H9 (cell line): ENCODE data around the gene PXYLP1. TPM values are rescaled to one million over a fixed set of nuclear protein-coding genes. Genes with fewer than 3 reads are reported as not detected.

Source experiments
- DNase-seq: peaks from one replicate; pipeline ENCODE4 v3.0.0-alpha.2; 2017
- H2AFZ ChIP-seq: one replicate; pipeline ENCODE4 v1.6.1; 2013; ENCODE audit warnings: mild to moderate bottlenecking, low read length, control low read depth, moderate library complexity
- H2AK5ac ChIP-seq: 2 replicates; pipeline ENCODE4 v1.6.1; 2013; ENCODE audit warnings: low read length, control low read depth, mixed read lengths; ENCODE audit not compliant: insufficient read length
- H2BK120ac ChIP-seq: one replicate; pipeline ENCODE4 v1.6.1; 2013; ENCODE audit warnings: low read depth, mild to moderate bottlenecking, low read length, control low read depth, inconsistent platforms; ENCODE audit not compliant: poor library complexity, severe bottlenecking
- H2BK12ac ChIP-seq: 2 replicates; pipeline ENCODE4 v1.6.1; 2013; ENCODE audit warnings: low read length, control low read depth, mixed read lengths, low read depth; ENCODE audit not compliant: insufficient read length
- H2BK15ac ChIP-seq: 2 replicates; pipeline ENCODE4 v1.6.1; 2013; ENCODE audit warnings: low read depth, low read length, control low read depth
- H2BK20ac ChIP-seq: one replicate; pipeline ENCODE4 v1.6.1; 2013; ENCODE audit warnings: low read depth, mild to moderate bottlenecking, low read length, control low read depth, inconsistent platforms; ENCODE audit not compliant: poor library complexity, severe bottlenecking
- H2BK5ac ChIP-seq: 2 replicates; pipeline ENCODE4 v1.6.1; 2013; ENCODE audit warnings: low read length, control low read depth, mixed read lengths; ENCODE audit not compliant: insufficient read length
- H3K14ac ChIP-seq: 2 replicates; pipeline ENCODE4 v1.6.1; 2013; ENCODE audit warnings: low read length, control low read depth; ENCODE audit not compliant: insufficient read depth
- H3K18ac ChIP-seq: 2 replicates; pipeline ENCODE4 v1.6.1; 2013; ENCODE audit warnings: low read depth, mild to moderate bottlenecking, mixed read lengths, low read length, control low read depth; ENCODE audit not compliant: insufficient read length
- H3K23ac ChIP-seq: 2 replicates; pipeline ENCODE4 v1.6.1; 2013; ENCODE audit warnings: low read length, control low read depth, mixed read lengths, low read depth; ENCODE audit not compliant: insufficient read length
- H3K23me2 ChIP-seq: 2 replicates; pipeline ENCODE4 v1.6.1; 2013; ENCODE audit warnings: low read depth, mild to moderate bottlenecking, mixed read lengths, low read length, control low read depth; ENCODE audit not compliant: insufficient read length, poor library complexity, severe bottlenecking
- H3K27ac ChIP-seq: 2 replicates; pipeline ENCODE4 v1.5.1; 2013; ENCODE audit warnings: low read length, control low read depth, mixed read lengths, low read depth; ENCODE audit not compliant: insufficient read length
- H3K27me3 ChIP-seq: 2 replicates; pipeline ENCODE4 v1.6.1; 2013; ENCODE audit warnings: low read length, control low read depth, inconsistent platforms; ENCODE audit not compliant: insufficient read depth
- H3K4ac ChIP-seq: 2 replicates; pipeline ENCODE4 v1.6.1; 2013; ENCODE audit warnings: low read depth, mild to moderate bottlenecking, control low read depth, inconsistent platforms, low read length, moderate library complexity
- H3K4me1 ChIP-seq: 2 replicates; pipeline ENCODE4 v1.6.1; 2013; ENCODE audit warnings: low read length, control low read depth, inconsistent platforms; ENCODE audit not compliant: insufficient read depth
- H3K4me2 ChIP-seq: 2 replicates; pipeline ENCODE4 v1.6.1; 2013; ENCODE audit warnings: low read length, control low read depth, mixed read lengths; ENCODE audit not compliant: insufficient read length, insufficient read depth
- H3K56ac ChIP-seq: 2 replicates; pipeline ENCODE4 v1.6.1; 2013; ENCODE audit warnings: low read depth, mild to moderate bottlenecking, mixed read lengths, low read length, control low read depth; ENCODE audit not compliant: insufficient read length
- H3K79me1 ChIP-seq: 2 replicates; pipeline ENCODE4 v1.6.1; 2013; ENCODE audit warnings: low read depth, mild to moderate bottlenecking, moderate library complexity, low read length, control low read depth, inconsistent platforms; ENCODE audit not compliant: insufficient read depth, poor library complexity, severe bottlenecking
- H3K79me2 ChIP-seq: 2 replicates; pipeline ENCODE4 v1.6.1; 2013; ENCODE audit warnings: low read length, control low read depth, inconsistent platforms; ENCODE audit not compliant: insufficient read depth
- H3K9ac ChIP-seq: 2 replicates; pipeline ENCODE4 v1.6.1; 2013; ENCODE audit warnings: low read length, control low read depth, mixed read lengths; ENCODE audit not compliant: insufficient read length; ENCODE audit errors: extremely low read depth
- H3K9me3 ChIP-seq: one replicate; pipeline ENCODE4 v1.6.1; 2013; ENCODE audit warnings: low read depth, low read length, inconsistent platforms; ENCODE audit not compliant: control insufficient read depth
- H3T11ph ChIP-seq: one replicate; pipeline ENCODE4 v1.6.1; 2013; ENCODE audit warnings: mild to moderate bottlenecking, low read length, control low read depth, inconsistent platforms
- H4K20me1 ChIP-seq: one replicate; pipeline ENCODE4 v1.6.1; 2013; ENCODE audit not compliant: control insufficient read depth, insufficient read length, insufficient read depth
- H4K5ac ChIP-seq: 2 replicates; pipeline ENCODE4 v1.6.1; 2013; ENCODE audit warnings: low read depth, mild to moderate bottlenecking, mixed read lengths, low read length, control low read depth; ENCODE audit not compliant: insufficient read length
- H4K8ac ChIP-seq: replicated peaks from 2 replicates; pipeline ENCODE4 v1.6.1; 2013; ENCODE audit warnings: low read length, control low read depth, mixed read lengths, low read depth; ENCODE audit not compliant: insufficient read length
- H4K91ac ChIP-seq: 2 replicates; pipeline ENCODE4 v1.6.1; 2013; ENCODE audit warnings: low read depth, mild to moderate bottlenecking, moderate library complexity, mixed read lengths, low read length, control low read depth; ENCODE audit not compliant: insufficient read length
- H3K27ac Mint-ChIP-seq, 3 experiments: 2 replicates in 2 of 3; 3 replicates in 1 of 3; pipeline ENCODE4 v1.8.0; 2020 to 2021; ENCODE audit warnings: mixed read lengths in 3 of 3, mild to moderate bottlenecking in 1 of 3, moderate library complexity in 1 of 3
- H3K27me3 Mint-ChIP-seq: 2 replicates; pipeline ENCODE4 v1.8.0; 2021; ENCODE audit warnings: low read depth, mild to moderate bottlenecking, moderate library complexity, mixed read lengths
- H3K36me3 Mint-ChIP-seq, 3 experiments: 2 replicates in 2 of 3; 3 replicates in 1 of 3; pipeline ENCODE4 v1.8.0; 2020 to 2021; ENCODE audit warnings: low read depth in 3 of 3, mixed read lengths in 3 of 3; ENCODE audit not compliant: insufficient read depth in 1 of 3
- H3K4me1 Mint-ChIP-seq, 2 experiments: 2 replicates each; pipeline ENCODE4 v1.8.0; 2020; ENCODE audit warnings: mixed read lengths in 2 of 2
- H3K4me3 Mint-ChIP-seq, 2 experiments: 2 replicates in 1 of 2; 3 replicates in 1 of 2; pipeline ENCODE4 v1.8.0; 2020 to 2021; ENCODE audit warnings: mild to moderate bottlenecking in 2 of 2, mixed read lengths in 2 of 2, moderate library complexity in 1 of 2
- H3K9me3 Mint-ChIP-seq, 2 experiments: 2 replicates in 1 of 2; 3 replicates in 1 of 2; pipeline ENCODE4 v1.8.0; 2020; ENCODE audit warnings: mild to moderate bottlenecking in 2 of 2, mixed read lengths in 2 of 2, moderate library complexity in 1 of 2
- WGBS: extraction: QIAGEN DNeasy Blood & Tissue Kit; methylation state at CpG from one replicate; pipeline ENCODE4 v1.1.7; 2013; ENCODE audit warnings: missing lambda C conversion rate, low lambda C conversion rate, mixed read lengths; ENCODE audit not compliant: insufficient read length; ENCODE audit errors: extremely low coverage; 5-methylcytosine and 5-hydroxymethylcytosine counted together
- total RNA-seq: library from RNA; stranded (reverse); gene quantifications from 2 replicates; pipeline ENCODE4 v1.2.1, GENCODE V29; 2021
- TF ChIP-seq, protein P1 (sequence below): fragments of 200-600 bp; sonication (generic); conservative IDR thresholded peaks from 3 replicates; pipeline ENCODE4 v1.8.0; 2021; ENCODE audit warnings: antibody characterized with exemption, mild to moderate bottlenecking

PXYLP1 gene
- total RNA-seq, 1 experiment from 2014 or later, result 17.9 TPM

DNA sequence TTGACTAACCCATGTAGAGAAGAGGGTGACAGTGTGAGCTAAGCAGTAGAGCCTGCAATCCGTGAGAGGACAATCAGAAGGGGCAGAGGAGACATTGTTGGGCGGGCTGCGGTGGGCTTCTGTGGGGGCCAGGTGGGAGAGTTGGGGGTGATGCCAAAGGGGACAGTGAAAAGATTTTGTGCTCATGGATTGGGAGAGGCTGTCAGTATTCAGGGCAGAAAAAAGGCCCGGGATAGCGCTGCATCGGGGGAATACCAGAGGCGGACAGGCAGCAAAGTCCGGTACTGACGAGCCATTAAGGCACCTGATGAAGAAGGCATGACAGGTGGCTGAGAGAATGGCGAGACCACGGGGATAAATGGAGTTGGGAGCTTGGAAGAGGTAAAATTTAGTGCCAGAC, 1.3 kb upstream of the PXYLP1 start:
- Histone ChIP-seq H2BK20ac (no peak overlapping the region), H3K79me2 (no peaks in the 10 kb centered on the region), H4K20me1 (no peaks in the 10 kb centered on the region), H4K91ac (no peak overlapping the region), H2BK5ac (no peak overlapping the region), H2BK120ac (no peak overlapping the region), H3K4me2 (peak overlapping the region; percentile 61), H3K9ac (no peak overlapping the region), H4K8ac (no peak overlapping the region), H3K23ac (no peak overlapping the region), H3K27ac (no peak overlapping the region), H3T11ph (no peak overlapping the region), H3K4me1 (peaks cover 3% of the 10 kb centered on the region; the same call in 1 of the 2 replicates), H2AFZ (no peak overlapping the region), H2BK12ac (no peak overlapping the region), H2AK5ac (no peak overlapping the region), H3K56ac (no peak overlapping the region), H3K9me3 (no peaks in the 10 kb centered on the region), H3K14ac (no peak overlapping the region), H3K23me2 (peaks cover 14% of the 10 kb centered on the region), H4K5ac (no peak overlapping the region), H3K27me3 (peaks cover 7% of the 10 kb centered on the region; the same call in 1 of the 2 replicates), H3K4ac (no peak overlapping the region), H3K18ac (no peak overlapping the region), H3K79me1 (no peaks in the 10 kb centered on the region), H2BK15ac (no peak overlapping the region)
- Mint-ChIP-seq H3K36me3 (peaks cover 0 to 8% (median 6%) of the 10 kb centered on the region in 3 experiments; a peak in 5 of 7 replicates), H3K9me3 (no peaks in the 10 kb centered on the region), H3K27me3 (peaks cover 36% of the 10 kb centered on the region), H3K4me3 (peak overlapping the region in 1 of 2 experiments; percentile 68; a peak in 3 of 5 replicates), H3K27ac (no peak overlapping the region), H3K4me1 (peaks cover 43 to 56% of the 10 kb centered on the region in 2 experiments)
- WGBS, result no CpG with 5 or more reads among the region's 11 CpGs
- TF ChIP-seq, protein P1, sequence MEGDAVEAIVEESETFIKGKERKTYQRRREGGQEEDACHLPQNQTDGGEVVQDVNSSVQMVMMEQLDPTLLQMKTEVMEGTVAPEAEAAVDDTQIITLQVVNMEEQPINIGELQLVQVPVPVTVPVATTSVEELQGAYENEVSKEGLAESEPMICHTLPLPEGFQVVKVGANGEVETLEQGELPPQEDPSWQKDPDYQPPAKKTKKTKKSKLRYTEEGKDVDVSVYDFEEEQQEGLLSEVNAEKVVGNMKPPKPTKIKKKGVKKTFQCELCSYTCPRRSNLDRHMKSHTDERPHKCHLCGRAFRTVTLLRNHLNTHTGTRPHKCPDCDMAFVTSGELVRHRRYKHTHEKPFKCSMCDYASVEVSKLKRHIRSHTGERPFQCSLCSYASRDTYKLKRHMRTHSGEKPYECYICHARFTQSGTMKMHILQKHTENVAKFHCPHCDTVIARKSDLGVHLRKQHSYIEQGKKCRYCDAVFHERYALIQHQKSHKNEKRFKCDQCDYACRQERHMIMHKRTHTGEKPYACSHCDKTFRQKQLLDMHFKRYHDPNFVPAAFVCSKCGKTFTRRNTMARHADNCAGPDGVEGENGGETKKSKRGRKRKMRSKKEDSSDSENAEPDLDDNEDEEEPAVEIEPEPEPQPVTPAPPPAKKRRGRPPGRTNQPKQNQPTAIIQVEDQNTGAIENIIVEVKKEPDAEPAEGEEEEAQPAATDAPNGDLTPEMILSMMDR, result no peak
- no peak for DNase-seq
